Measurements from ENCODE around the gene DGKB. TPM values are rescaled to one million over a fixed set of nuclear protein-coding genes. Genes with fewer than 3 reads are reported as not detected.

The DGKB gene
- total RNA-seq, 1 donor from 2014 or later, result 0.35 TPM

- DNase-seq (ENCODE audit: low spot score), result no peak
Measured at GRCh38 chr7:14398526-14398925, 504.0 kb downstream of the DGKB start.

- DNase-seq (ENCODE audit: low spot score), result no peak
Measured at GRCh38 chr7:14395860-14396259, 506.7 kb downstream of the DGKB start.

DNA sequence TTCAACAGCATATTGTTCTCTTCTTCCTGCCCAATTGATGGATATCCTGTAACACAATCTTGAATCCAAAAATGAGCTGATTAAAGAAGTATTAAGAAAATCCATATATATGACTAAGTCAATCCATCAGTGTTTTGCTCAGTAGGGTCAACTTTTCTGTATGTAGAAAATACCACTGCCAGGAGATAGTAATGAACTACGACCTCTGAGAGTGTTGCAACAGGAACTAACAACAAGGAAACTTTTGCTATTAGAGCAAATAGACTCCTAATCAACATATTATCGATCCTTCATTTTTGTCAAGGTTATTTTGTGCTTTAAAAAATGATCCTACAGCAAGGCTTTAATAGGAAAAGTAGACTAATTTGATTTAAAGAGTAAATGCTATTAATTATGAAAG lies 507.8 kb downstream of the DGKB start:
- no peak for DNase-seq (ENCODE audit: low spot score)

DNA sequence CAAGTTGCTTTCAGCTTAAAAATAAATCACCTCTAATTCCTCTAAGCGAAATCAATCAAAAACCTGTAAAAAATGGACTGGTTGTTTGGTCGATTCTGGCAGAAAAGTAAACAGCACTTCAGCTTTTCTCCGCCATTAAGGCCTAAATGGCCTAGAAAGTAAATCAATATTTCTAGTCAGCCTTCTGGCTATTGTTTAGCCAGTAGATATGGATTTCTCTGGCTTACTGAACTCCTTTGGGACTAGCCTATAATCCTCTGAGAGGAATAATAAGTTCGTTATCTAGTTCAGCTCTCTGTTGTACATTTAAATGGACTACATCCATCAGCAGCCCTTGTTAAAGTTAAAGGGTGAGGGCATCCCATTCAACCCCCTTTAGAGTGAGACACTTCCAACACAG lies 513.0 kb downstream of the DGKB start:
- no peak for DNase-seq (ENCODE audit: low spot score)

GRCh38 chr7:14389181-14389591 lies 513.4 kb downstream of the DGKB start:
- DNase-seq (ENCODE audit: low spot score), result no peak

DNA sequence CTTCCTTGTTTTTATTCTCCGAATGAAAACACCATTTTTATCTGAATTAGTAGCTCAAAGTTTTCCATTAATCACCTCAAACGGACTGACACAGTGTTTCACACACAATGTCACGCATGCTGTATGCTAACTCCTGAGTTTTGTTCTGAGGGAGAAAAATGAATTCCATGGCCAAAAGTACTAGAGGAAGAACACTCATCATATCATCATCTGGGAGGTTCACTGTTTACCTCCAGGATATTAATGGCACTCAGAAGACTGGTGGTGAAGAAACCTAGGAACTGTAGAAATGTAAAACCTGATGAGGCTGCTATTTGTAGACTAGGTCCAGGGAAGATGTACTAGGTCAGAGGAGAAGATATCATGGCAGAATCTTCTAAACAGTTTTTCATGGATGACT lies 517.5 kb downstream of the DGKB start:
- DNase-seq (ENCODE audit: low spot score), result no peak

- no peak for DNase-seq (ENCODE audit: low spot score)
Measured at GRCh38 chr7:14381936-14382335, 520.6 kb downstream of the DGKB start.

DNA sequence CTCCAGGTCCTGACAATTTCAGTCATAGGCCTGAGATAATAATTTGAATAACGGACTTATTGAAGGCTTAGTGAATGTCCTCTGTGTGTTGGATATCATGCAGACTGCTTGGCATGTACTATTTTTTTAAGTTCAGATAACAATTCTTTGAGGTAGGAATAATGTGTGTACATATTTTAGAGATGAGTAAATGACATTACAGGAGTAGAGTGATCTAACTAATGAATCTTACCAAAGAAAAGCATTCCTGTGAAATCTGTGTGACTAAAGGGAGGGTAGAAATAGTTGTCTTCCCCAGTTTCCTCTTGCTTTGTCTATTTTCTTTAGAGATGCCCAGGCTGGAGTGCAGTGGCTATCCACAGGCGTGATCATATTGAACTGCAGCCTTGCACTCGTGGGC lies 521.2 kb downstream of the DGKB start:
- DNase-seq (ENCODE audit: low spot score), result no peak

DNA sequence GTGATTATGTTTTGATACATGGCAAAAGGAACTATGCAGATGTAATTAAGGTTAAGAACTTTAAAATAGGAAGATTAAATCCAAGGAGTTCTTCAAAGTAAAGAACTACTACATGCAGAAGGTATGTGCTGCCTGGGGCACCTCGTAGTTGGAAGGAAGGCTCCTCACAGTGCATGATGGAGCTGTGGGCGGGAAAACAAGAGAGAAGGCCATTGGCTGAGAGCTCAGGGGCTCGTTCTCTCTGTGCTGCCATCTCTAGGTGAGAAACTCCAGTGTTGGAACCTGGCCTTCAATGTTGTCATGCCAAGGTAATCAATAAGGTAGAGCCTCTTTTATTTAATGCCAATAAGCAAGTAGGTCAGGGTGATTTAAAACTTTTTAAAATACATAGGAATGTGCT lies 521.7 kb downstream of the DGKB start:
- DNase-seq (ENCODE audit: low spot score), result no peak

DNA sequence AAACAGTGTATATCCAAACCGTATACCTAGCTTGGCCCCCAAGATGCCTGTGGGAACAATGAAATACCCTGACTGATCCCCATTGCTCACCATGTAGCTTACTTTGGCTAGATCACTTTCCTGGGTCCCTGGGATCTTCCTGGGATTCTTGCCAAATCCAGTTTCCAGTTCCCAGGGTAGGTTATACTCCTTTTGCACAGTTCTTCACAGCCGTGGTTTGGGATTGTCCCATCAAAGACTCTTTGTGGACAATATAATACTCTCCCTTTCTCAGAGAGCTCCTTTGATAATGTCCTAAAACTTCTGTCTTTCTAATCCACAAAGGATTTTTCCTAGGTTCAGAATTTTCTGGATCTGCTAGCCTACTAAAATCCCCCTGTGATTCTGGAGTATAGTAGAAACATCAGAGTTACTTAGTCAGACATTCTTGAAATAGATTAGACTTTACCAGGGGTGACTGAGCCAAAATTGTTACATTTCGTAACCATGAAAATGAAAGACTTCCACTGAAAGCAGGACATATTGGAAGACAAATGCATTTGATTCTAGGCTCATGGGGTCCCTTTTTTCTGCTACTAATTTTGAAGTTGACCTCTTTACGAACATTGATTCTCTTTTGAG lies 524.8 kb downstream of the DGKB start:
- DNase-seq (ENCODE audit: low spot score), result no peak

DNA sequence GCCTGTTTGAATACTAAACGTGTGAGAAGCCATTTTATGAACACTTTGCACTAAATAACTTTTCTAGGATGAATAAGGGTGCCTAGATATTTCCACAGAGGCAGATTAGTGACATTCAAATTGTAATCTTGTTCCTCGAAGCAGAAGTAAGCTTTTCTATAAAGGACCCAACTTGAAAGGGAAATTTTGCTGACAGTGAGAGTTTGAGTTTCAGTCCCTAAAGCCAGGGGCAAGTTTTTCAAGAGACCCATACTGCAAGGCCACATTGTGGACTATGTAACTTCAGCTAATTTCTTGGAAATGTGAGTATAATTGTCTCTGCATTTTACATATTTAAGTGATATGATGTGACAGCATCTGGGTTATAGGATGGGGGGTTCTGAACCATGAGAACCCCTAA lies 525.8 kb downstream of the DGKB start:
- DNase-seq (ENCODE audit: low spot score), result no peak

GRCh38 chr7:14375998-14376397 lies 526.6 kb downstream of the DGKB start:
- DNase-seq (ENCODE audit: low spot score), result no peak

DNA sequence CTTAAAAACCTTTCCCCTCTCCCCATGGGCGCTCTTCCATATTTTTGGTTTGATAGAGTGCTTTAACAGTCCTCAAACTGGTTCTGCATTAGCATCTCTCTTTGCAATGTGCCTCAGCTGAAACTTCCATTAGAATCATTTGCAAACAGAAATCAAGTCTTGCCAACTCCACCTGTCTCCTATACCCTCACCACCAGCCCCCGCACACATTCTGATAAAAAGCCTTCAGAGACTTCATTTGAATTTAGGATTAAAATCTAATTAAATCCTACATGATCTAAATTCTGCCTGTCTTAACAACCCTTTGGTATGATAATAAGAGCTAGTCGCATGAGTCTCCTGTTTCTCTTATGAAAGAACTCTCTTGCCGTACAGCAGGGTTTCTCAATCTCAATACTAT lies 528.2 kb downstream of the DGKB start:
- no peak for DNase-seq (ENCODE audit: low spot score)

DNA sequence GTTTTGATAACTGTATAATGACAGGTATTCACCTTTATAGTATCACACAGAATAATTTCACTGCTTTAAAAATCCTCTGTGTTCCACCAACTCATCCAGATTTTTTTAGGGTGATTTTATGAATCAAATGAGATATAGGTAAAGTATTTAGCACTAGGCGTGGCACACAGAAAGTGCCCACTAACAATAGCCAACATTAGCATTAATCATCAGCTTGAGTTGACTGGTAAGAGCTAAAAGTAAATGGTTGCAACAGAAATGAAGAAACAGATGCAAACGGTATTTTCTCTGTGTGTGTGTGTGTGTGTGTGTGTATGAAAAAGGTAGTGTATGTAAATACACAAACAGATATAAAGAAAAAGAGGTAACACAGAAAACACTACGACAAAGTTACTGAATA lies 534.3 kb downstream of the DGKB start:
- DNase-seq (ENCODE audit: low spot score), result no peak

DNA sequence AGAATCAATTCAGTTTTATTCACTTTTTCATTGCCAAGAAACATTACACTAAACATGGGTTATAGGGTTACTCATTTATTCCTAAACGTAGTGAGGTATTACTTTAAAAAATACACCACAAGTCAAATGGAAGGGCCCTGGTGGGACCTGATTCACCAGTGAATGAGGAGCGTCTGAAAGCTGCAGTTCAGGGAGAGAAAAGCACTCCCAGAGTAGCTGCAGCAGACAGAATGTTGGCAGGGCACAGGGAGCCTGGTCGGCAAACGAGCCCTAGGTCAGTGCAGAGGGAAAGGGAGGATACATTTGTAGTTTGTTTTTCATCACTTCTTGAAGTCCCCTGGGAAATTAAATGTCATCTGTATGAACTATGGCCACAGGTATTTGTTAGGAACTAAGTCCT lies 551.4 kb downstream of the DGKB start:
- DNase-seq (ENCODE audit: low spot score), result no peak

GRCh38 chr7:14341200-14341775 lies 561.3 kb downstream of the DGKB start:
- DNase-seq (ENCODE audit: low spot score), result no peak

DNA sequence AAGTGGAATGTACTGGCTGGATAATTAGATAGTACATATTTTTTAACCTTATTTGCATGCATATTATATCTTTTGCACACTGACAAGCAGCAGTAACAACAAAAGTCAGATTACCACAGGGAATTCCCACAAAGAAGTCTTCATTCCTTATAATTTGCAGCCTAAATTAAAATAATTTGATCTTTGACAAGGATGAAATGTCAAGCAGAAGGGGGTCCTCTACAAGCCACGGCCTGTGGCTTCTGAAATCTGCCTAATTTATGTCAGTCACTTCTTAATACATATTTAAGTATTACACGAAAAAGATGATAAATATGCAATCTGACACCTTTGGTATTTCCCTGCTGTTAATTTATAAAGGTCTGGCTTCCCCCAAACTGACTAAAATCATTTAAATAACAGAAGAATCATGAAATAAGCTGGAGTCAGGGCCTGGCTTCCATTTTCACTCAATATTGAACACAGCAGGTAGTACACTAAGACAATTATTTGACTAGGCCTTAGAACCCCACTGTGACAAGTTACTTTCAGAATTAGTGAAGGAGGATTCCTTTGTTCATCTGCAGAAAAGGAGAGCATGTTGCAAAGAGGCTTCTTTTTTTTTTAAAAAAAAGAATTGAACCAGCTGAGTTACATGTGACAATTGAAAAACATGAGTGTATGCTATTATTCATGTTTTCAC lies 562.0 kb downstream of the DGKB start:
- no peak for DNase-seq (ENCODE audit: low spot score)

- DNase-seq (ENCODE audit: low spot score), result no peak
Measured at GRCh38 chr7:14339861-14340260, 562.7 kb downstream of the DGKB start.

DNA sequence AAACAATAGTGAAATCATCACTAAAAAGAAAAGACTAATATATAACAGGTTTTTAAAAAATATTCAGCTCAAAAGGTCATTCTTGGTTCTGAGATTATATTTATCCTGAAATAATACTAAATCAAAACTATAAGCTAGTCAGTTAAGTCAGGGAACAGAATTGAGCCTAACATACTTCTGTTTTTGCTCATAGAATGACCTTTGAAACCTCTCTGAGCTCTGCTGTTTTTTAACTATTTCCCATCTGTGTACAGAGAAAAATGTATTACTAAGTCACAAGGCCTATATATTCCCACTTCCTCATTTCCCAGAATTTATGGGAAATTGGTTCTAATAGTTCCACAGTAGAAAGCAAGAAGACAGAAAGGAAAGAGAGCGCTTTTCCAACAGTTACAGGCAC lies 566.3 kb downstream of the DGKB start:
- DNase-seq (ENCODE audit: low spot score), result no peak

GRCh38 chr7:14332155-14332554 lies 570.4 kb downstream of the DGKB start:
- DNase-seq (ENCODE audit: low spot score), result no peak

- DNase-seq (ENCODE audit: low spot score), result no peak
Measured at GRCh38 chr7:14324767-14325166, 577.8 kb downstream of the DGKB start.

DNA sequence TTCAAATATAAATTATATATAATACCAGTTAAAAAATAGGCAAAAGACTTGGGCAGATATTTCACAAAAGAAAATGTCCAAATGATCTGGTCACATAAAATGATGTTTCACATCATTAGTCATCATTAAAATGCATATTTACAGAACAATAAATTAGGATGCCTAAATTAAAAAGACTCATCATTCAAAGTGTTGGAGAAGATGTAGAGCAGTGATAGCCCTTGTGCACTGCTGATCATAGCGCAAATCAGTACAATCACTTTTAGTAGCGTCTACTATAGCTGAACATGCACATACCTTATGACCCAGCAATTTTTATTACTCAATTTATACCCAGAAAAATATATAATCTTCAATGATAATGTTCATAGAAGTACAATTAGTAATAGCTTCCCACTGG lies 579.8 kb downstream of the DGKB start:
- no peak for DNase-seq (ENCODE audit: low spot score)

DNA sequence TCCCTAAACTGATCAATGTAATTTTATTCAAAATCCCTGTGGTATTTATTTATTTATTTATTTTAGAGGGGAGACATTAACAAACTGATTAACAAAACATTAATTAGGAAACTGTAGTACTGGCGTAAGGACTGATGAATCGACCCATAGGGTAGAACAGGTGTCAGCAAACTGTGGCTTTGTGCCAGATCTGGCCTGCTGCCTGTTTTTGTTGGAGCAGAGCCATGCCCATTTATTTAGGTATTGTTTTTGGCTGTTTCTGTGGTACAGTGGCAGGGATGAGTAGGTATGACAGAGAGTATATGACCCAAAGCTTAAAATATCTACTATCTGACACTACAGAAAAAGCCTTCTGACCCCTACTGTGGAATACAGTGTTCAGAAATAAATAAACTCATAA lies 580.6 kb downstream of the DGKB start:
- no peak for DNase-seq (ENCODE audit: low spot score)

Measured in mesenteric fat pad (tissue), 1 donor.